ENCODE results near the gene PNPLA5.

PNPLA5 gene

GRCh38 chr22:43931771-43932170 lies 40.0 kb upstream of the PNPLA5 start:
- ATAC-seq, result peak; percentile 35; the same call in 2 of the 3 replicates
- TF ChIP-seq ZFP3 (CRISPR knock-in tag; IDR thresholded peaks at IDR 0.05) (no peak), ZNF8 (CRISPR knock-in tag; IDR thresholded peaks at IDR 0.05) (no peak), RARB (CRISPR knock-in tag; IDR thresholded peaks at IDR 0.05) (no peak), ARNTL (CRISPR knock-in tag; IDR thresholded peaks at IDR 0.05; ENCODE audit: borderline replicate concordance, low read depth) (no peak), CSDC2 (CRISPR knock-in tag; IDR thresholded peaks at IDR 0.05) (no peak), PPARA (CRISPR knock-in tag; IDR thresholded peaks at IDR 0.05; ENCODE audit: borderline replicate concordance) (no peak)

GRCh38 chr22:43928908-43929307 lies 37.1 kb upstream of the PNPLA5 start:
- no peak for TF ChIP-seq CSDC2 (CRISPR knock-in tag; IDR thresholded peaks at IDR 0.05)
- peak; percentile 80; the same call in 1 of the 2 replicates for TF ChIP-seq TCF4 (CRISPR knock-in tag; IDR thresholded peaks at IDR 0.05; ENCODE audit: borderline replicate concordance)
- ATAC-seq, result no peak

GRCh38 chr22:43928468-43928867 lies 36.7 kb upstream of the PNPLA5 start:
- no peak for TF ChIP-seq ZNF565 (CRISPR knock-in tag; conservative IDR thresholded peaks at IDR 0.05; ENCODE audit: low read depth)
- TF ChIP-seq ZFP30 (CRISPR knock-in tag; IDR thresholded peaks at IDR 0.05), result no peak
- no peak for TF ChIP-seq BACH2 (CRISPR knock-in tag; IDR thresholded peaks at IDR 0.05; ENCODE audit: borderline replicate concordance)
- no peak for TF ChIP-seq OSR1 (CRISPR knock-in tag; IDR thresholded peaks at IDR 0.05)
- TF ChIP-seq PPARA (CRISPR knock-in tag; IDR thresholded peaks at IDR 0.05; ENCODE audit: borderline replicate concordance), result no peak
- no peak for TF ChIP-seq GLIS3 (CRISPR knock-in tag; IDR thresholded peaks at IDR 0.05)
- TF ChIP-seq POU6F1 (CRISPR knock-in tag; IDR thresholded peaks at IDR 0.05; ENCODE audit: borderline replicate concordance, low read depth), result no peak
- no peak for TF ChIP-seq PATZ1 (CRISPR knock-in tag; IDR thresholded peaks at IDR 0.05; ENCODE audit: borderline replicate concordance)
- no peak for TF ChIP-seq SNAI2 (CRISPR knock-in tag; IDR thresholded peaks at IDR 0.05)
- TF ChIP-seq CSRNP3 (CRISPR knock-in tag; IDR thresholded peaks at IDR 0.05), result no peak
- TF ChIP-seq ESRRG (CRISPR knock-in tag; IDR thresholded peaks at IDR 0.05), result no peak
- no peak for TF ChIP-seq TOX (CRISPR knock-in tag; IDR thresholded peaks at IDR 0.05; ENCODE audit: borderline replicate concordance)
- no peak for TF ChIP-seq CREB5 (CRISPR knock-in tag; IDR thresholded peaks at IDR 0.05; ENCODE audit: low read depth)
- TF ChIP-seq ZNF70 (CRISPR knock-in tag; IDR thresholded peaks at IDR 0.05), result no peak
- TF ChIP-seq ZC3H10 (CRISPR knock-in tag; IDR thresholded peaks at IDR 0.05), result no peak
- no peak for TF ChIP-seq RARB (CRISPR knock-in tag; IDR thresholded peaks at IDR 0.05)
- no peak for TF ChIP-seq ISL1 (CRISPR knock-in tag; IDR thresholded peaks at IDR 0.05)
- TF ChIP-seq ZFP3 (CRISPR knock-in tag; IDR thresholded peaks at IDR 0.05), result no peak
- no peak for ATAC-seq

GRCh38 chr22:43926349-43926710 lies 34.5 kb upstream of the PNPLA5 start:
- ATAC-seq, result no peak
- TF ChIP-seq ARNTL (CRISPR knock-in tag; IDR thresholded peaks at IDR 0.05; ENCODE audit: borderline replicate concordance, low read depth) (no peak), PATZ1 (CRISPR knock-in tag; IDR thresholded peaks at IDR 0.05; ENCODE audit: borderline replicate concordance) (no peak), ZNF70 (CRISPR knock-in tag; IDR thresholded peaks at IDR 0.05) (no peak), SNAI2 (CRISPR knock-in tag; IDR thresholded peaks at IDR 0.05) (no peak), TOX (CRISPR knock-in tag; IDR thresholded peaks at IDR 0.05; ENCODE audit: borderline replicate concordance) (no peak), GLIS3 (CRISPR knock-in tag; IDR thresholded peaks at IDR 0.05) (no peak), TSHZ2 (CRISPR knock-in tag; IDR thresholded peaks at IDR 0.05) (no peak), TCF4 (CRISPR knock-in tag; IDR thresholded peaks at IDR 0.05; ENCODE audit: borderline replicate concordance) (no peak), CREB5 (CRISPR knock-in tag; IDR thresholded peaks at IDR 0.05; ENCODE audit: low read depth) (no peak)

All from SK-N-SH treated with all-trans-retinoic acid at 6 μM for 48 hours (cell line).